Hepatocyte (in vitro differentiated cells): ENCODE measurements around the gene PIK3C2B.

Source experiments
- CTCF ChIP-seq: fragments of 200-600 bp; sonication (generic); IDR thresholded peaks from 2 replicates; pipeline ENCODE4 v1.5.1; 2016; ENCODE audit warnings: antibody characterized with exemption, mild to moderate bottlenecking; ENCODE audit not compliant: poor library complexity
- EZH2 ChIP-seq: fragments of 200-600 bp; sonication (generic); IDR thresholded peaks from 2 replicates; pipeline ENCODE4 v1.6.1; 2016; ENCODE audit warnings: antibody characterized with exemption, mild to moderate bottlenecking, borderline replicate concordance

- TF ChIP-seq CTCF (no peak), EZH2 (no peak)
These were observed 22.9 kb downstream of the PIK3C2B start for GRCh38 chr1:204471687-204472086.
